NCI-H774 (cell line): Measurements from ENCODE around the gene CMKLR1.

Experiments
- DNase-seq: peaks from one replicate; lab custom pipeline; 2025; lab: John Stamatoyannopoulos, UW

CMKLR1 gene

GRCh38 chr12:108260039-108260438 lies 79.1 kb downstream of the CMKLR1 start:
- no peak for DNase-seq

- DNase-seq = no peak
These were observed 81.5 kb downstream of the CMKLR1 start for GRCh38 chr12:108257610-108258106.

GRCh38 chr12:108257004-108257403 lies 82.1 kb downstream of the CMKLR1 start:
- DNase-seq = no peak

- no peak for DNase-seq
These were observed 83.9 kb downstream of the CMKLR1 start for GRCh38 chr12:108255252-108255602.

GRCh38 chr12:108254517-108255251 lies 84.4 kb downstream of the CMKLR1 start:
- no peak for DNase-seq

- no peak for DNase-seq
These were observed 85.1 kb downstream of the CMKLR1 start for GRCh38 chr12:108254030-108254429.

- no peak for DNase-seq
These were observed 85.6 kb downstream of the CMKLR1 start for GRCh38 chr12:108253540-108253939.

- no peak for DNase-seq
These were observed 86.6 kb downstream of the CMKLR1 start for GRCh38 chr12:108252523-108252922.

GRCh38 chr12:108248011-108248410 lies 91.1 kb downstream of the CMKLR1 start:
- DNase-seq = no peak

- DNase-seq = no peak
These were observed 92.0 kb downstream of the CMKLR1 start for GRCh38 chr12:108247130-108247529.

GRCh38 chr12:108241986-108242703 lies 97.0 kb downstream of the CMKLR1 start:
- no peak for DNase-seq

- DNase-seq = no peak
These were observed 98.2 kb downstream of the CMKLR1 start for GRCh38 chr12:108240928-108241327.

GRCh38 chr12:108240027-108240785 lies 98.9 kb downstream of the CMKLR1 start:
- DNase-seq = no peak

GRCh38 chr12:108239378-108239777 lies 99.7 kb downstream of the CMKLR1 start:
- no peak for DNase-seq

- DNase-seq = no peak
These were observed 100.6 kb downstream of the CMKLR1 start for GRCh38 chr12:108238474-108238873.
